Keratinocyte (primary cell): Measurements from ENCODE around the gene SERPINB5.

Experiments
- EZH2 ChIP-seq: IDR thresholded peaks from one replicate; pipeline ENCODE4 v1.6.1; 2012; ENCODE audit warnings: inconsistent platforms, mild to moderate bottlenecking, low read length, moderate library complexity
- TF ChIP-seq, protein P1 (sequence below), 3 experiments: IDR thresholded peaks in 1 of 3; conservative IDR thresholded peaks in 1 of 3; optimal IDR thresholded peaks in 1 of 3; 2 replicates in 2 of 3; 3 replicates in 1 of 3; pipeline versions ENCODE3 to v1.5.1; 2011; ENCODE audit warnings: low read length in 3 of 3, mild to moderate bottlenecking in 3 of 3, moderate library complexity in 2 of 3, control low read depth in 1 of 3, inconsistent platforms in 1 of 3; ENCODE audit not compliant: insufficient read depth in 2 of 3; ENCODE audit errors: extremely low read depth in 1 of 3

DNA sequence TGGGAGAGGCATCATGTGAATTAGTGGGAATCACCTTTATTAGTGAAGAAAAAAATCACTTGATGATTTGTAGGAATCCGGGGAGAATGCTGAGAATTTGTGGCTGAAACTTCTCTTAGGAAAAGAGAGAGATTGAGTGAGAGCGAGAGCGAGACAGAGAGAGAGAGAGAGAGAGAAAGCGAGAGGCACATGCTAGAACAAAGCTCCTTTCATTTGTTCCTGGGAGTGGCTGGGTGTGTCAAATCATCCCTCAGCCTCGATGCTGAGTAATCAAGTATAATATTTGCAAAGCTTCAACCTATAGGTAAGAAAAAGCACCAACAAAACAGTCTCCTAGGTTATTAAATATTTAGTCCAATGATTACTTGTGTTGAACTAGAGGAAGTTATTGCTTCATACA is 4.4 kb upstream of the SERPINB5 start:
- TF ChIP-seq, protein P1, sequence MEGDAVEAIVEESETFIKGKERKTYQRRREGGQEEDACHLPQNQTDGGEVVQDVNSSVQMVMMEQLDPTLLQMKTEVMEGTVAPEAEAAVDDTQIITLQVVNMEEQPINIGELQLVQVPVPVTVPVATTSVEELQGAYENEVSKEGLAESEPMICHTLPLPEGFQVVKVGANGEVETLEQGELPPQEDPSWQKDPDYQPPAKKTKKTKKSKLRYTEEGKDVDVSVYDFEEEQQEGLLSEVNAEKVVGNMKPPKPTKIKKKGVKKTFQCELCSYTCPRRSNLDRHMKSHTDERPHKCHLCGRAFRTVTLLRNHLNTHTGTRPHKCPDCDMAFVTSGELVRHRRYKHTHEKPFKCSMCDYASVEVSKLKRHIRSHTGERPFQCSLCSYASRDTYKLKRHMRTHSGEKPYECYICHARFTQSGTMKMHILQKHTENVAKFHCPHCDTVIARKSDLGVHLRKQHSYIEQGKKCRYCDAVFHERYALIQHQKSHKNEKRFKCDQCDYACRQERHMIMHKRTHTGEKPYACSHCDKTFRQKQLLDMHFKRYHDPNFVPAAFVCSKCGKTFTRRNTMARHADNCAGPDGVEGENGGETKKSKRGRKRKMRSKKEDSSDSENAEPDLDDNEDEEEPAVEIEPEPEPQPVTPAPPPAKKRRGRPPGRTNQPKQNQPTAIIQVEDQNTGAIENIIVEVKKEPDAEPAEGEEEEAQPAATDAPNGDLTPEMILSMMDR (optimal IDR thresholded peaks at IDR 0.05 in 1 of 3, IDR thresholded peaks at IDR 0.05 in 1 of 3, conservative IDR thresholded peaks at IDR 0.05 in 1 of 3; ENCODE audit: extremely low read depth in 1 of 3, insufficient read depth in 2 of 3, low read length in 3 of 3), result no peak
- no peak for TF ChIP-seq EZH2
